DMS114 treated with DMSO at 0.1 percent for 48 hours (cell line): ENCODE results near the gene PPP4R4.
"Not testable (repeated sequence)": the region's sequence is repeated elsewhere in the genome, so short reads cannot be mapped to it uniquely, and the experiment has no call there.

Experiments
- DNase-seq: peaks from one replicate; lab custom pipeline; 2025; ENCODE audit not compliant: unreplicated experiment; lab: John Stamatoyannopoulos, UW

Gene PPP4R4

GRCh38 chr14:94264195-94264594 is 90.1 kb downstream of the PPP4R4 start:
- not testable (repeated sequence) for DNase-seq

- no peak for DNase-seq
Observed at GRCh38 chr14:94267352-94267751, 93.2 kb downstream of the PPP4R4 start.

GRCh38 chr14:94268582-94268981 is 94.5 kb downstream of the PPP4R4 start:
- not testable (repeated sequence) for DNase-seq

GRCh38 chr14:94269156-94269555 is 95.0 kb downstream of the PPP4R4 start:
- no peak for DNase-seq

- not testable (repeated sequence) for DNase-seq
Observed at GRCh38 chr14:94276898-94277561, 102.9 kb downstream of the PPP4R4 start.

- no peak for DNase-seq
Observed at GRCh38 chr14:94278731-94279130, 104.6 kb downstream of the PPP4R4 start.

GRCh38 chr14:94282991-94283723 is 109.0 kb downstream of the PPP4R4 start:
- no peak for DNase-seq

- DNase-seq, result no peak
Observed at GRCh38 chr14:94284221-94284620, 110.1 kb downstream of the PPP4R4 start.

GRCh38 chr14:94285158-94285557 is 111.0 kb downstream of the PPP4R4 start:
- no peak for DNase-seq

- DNase-seq, result no peak
Observed at GRCh38 chr14:94288610-94289465, 114.7 kb downstream of the PPP4R4 start.

- no peak for DNase-seq
Observed at GRCh38 chr14:94290197-94290596, 116.1 kb downstream of the PPP4R4 start.

- no peak for DNase-seq
Observed at GRCh38 chr14:94291159-94291905, 117.2 kb downstream of the PPP4R4 start.

- DNase-seq, result no peak
Observed at GRCh38 chr14:94291906-94292525, 117.9 kb downstream of the PPP4R4 start.

- no peak for DNase-seq
Observed at GRCh38 chr14:94292526-94292871, 118.4 kb downstream of the PPP4R4 start.

- no peak for DNase-seq
Observed at GRCh38 chr14:94292872-94293577, 118.9 kb downstream of the PPP4R4 start, which contains the start of gene SERPINA10. Gene SERPINA10, minus strand, starts transcription at chr14:94293268. Its CDS starts 2,675 bp downstream, at chr14:94290593.

- DNase-seq, result no peak
Observed at GRCh38 chr14:94293578-94293924, 119.4 kb downstream of the PPP4R4 start.

- DNase-seq, result no peak
Observed at GRCh38 chr14:94295360-94296180, 121.4 kb downstream of the PPP4R4 start.

GRCh38 chr14:94296181-94296545 is 122.0 kb downstream of the PPP4R4 start:
- not testable (repeated sequence) for DNase-seq

- no peak for DNase-seq
Observed at GRCh38 chr14:94298130-94298529, 124.0 kb downstream of the PPP4R4 start.
